Measurements from ENCODE around the gene CCSER1.

- no peak for TF ChIP-seq CTCF (IDR thresholded peaks at IDR 0.05; ENCODE audit: poor library complexity, severe bottlenecking)
- TF ChIP-seq MXI1 (conservative IDR thresholded peaks at IDR 0.05; ENCODE audit: poor library complexity, severe bottlenecking) = no peak
- no peak for TF ChIP-seq RAD21 (conservative IDR thresholded peaks at IDR 0.05)
- TF ChIP-seq TAF1 (IDR thresholded peaks at IDR 0.05; ENCODE audit: low read depth) = no peak
- TF ChIP-seq POLR2AphosphoS5 (IDR thresholded peaks at IDR 0.05) = no peak
- no peak for TF ChIP-seq EP300 (conservative IDR thresholded peaks at IDR 0.05; ENCODE audit: poor library complexity, severe bottlenecking)
- no peak for TF ChIP-seq EZH2 (IDR thresholded peaks at IDR 0.05; ENCODE audit: borderline replicate concordance, insufficient read depth, low read length, poor library complexity, severe bottlenecking)
- no peak for TF ChIP-seq REST (IDR thresholded peaks at IDR 0.05; ENCODE audit: borderline replicate concordance)
Measured at GRCh38 chr4:91502365-91502764, 1375.2 kb downstream of the CCSER1 start.

Measured in neural cell (in vitro differentiated cells).